ENCODE results near the gene SYS1. TPM values are rescaled to one million over a fixed set of nuclear protein-coding genes. Genes with fewer than 3 reads are reported as not detected.
A peak's percentile ranks its signal among the peaks of the same experiment; 100 is the strongest.

Gene SYS1
- total RNA-seq, 6 donors from 2014 or later: 31.0 to 61.4 (median 50.7) TPM

- H3K9me3 ChIP-seq: no peaks in the 10 kb centered on the region
- no peak for DNase-seq
- no peak for ATAC-seq (ENCODE audit: low FRiP score in 2 of 2)
- no peaks in the 10 kb centered on the region for H3K27me3 ChIP-seq
- H3K27ac ChIP-seq: no peak overlapping the region
- no peaks in the 10 kb centered on the region for H3K36me3 ChIP-seq
- WGBS, 2 donors: 81 to 91% methylated on average over 3 of the region's 3 CpGs
- TF ChIP-seq POLR2AphosphoS5 (IDR thresholded peaks at IDR 0.05) (no peak), POLR2A (IDR thresholded peaks at IDR 0.05) (no peak), EP300 (IDR thresholded peaks at IDR 0.05) (no peak)
- TF ChIP-seq, protein P1, sequence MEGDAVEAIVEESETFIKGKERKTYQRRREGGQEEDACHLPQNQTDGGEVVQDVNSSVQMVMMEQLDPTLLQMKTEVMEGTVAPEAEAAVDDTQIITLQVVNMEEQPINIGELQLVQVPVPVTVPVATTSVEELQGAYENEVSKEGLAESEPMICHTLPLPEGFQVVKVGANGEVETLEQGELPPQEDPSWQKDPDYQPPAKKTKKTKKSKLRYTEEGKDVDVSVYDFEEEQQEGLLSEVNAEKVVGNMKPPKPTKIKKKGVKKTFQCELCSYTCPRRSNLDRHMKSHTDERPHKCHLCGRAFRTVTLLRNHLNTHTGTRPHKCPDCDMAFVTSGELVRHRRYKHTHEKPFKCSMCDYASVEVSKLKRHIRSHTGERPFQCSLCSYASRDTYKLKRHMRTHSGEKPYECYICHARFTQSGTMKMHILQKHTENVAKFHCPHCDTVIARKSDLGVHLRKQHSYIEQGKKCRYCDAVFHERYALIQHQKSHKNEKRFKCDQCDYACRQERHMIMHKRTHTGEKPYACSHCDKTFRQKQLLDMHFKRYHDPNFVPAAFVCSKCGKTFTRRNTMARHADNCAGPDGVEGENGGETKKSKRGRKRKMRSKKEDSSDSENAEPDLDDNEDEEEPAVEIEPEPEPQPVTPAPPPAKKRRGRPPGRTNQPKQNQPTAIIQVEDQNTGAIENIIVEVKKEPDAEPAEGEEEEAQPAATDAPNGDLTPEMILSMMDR (IDR thresholded peaks at IDR 0.05): no peak
- no peak overlapping the region for H3K4me3 ChIP-seq
- no peaks in the 10 kb centered on the region for H3K4me1 ChIP-seq
Measured at GRCh38 chr20:45392733-45393132, 29.8 kb downstream of the SYS1 start.

DNA sequence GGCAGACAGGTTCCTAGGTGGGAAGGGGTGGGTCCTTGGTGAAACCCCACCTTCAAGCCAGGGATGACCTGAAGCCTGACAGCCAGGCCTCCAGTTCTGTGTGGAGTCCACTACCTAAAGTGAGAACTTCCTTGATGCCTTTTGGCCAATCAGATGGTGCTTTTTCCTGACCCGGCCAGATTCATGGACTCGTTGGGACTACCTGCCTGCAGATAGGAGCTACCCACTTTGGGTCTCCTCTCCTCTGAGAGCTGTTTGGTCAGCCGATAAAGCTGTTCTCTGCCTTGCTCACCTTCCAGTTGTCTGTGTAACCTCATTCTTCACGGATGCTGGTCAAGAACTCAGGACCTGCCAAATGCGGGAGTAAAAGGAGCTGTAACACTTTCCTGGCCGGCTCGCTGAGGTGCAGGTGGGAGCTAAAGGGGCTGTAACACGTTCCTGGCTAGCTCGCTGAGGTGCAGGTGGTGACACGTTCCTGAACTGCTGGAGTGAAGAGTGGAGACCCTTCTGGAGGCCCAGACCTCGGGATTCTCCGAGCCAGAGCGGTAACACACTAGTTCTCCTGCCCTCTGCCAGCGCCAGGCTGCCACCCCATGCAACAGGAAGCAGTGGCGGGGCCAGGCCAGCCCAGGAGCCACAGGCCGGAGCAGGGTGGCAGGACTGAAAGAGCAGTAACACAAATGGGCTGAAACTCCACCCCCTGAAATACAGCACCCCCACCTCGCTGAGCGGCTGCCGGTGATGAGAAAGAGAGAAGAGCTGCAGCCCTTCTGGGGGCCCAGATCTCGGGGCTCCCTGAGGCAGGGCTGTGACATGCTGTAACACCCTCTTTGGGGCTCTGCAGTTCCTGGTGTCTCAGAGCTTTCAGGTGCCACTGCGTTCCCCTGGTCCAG lies 31.5 kb downstream of the SYS1 start:
- H3K4me3 ChIP-seq: no peak overlapping the region
- H3K27ac ChIP-seq: no peak overlapping the region
- H3K27me3 ChIP-seq: no peaks in the 10 kb centered on the region
- H3K36me3 ChIP-seq: no peaks in the 10 kb centered on the region
- peak in 1 of 2 donors; percentile 59 for DNase-seq
- WGBS, 2 donors: 92 to 93% methylated on average over 12 to 21 of the region's 21 CpGs
- H3K4me1 ChIP-seq: no peaks in the 10 kb centered on the region
- no peaks in the 10 kb centered on the region for H3K9me3 ChIP-seq
- ATAC-seq (ENCODE audit: low FRiP score in 2 of 2): peak in 1 of 2 donors; percentile 34
- TF ChIP-seq, protein P1 (IDR thresholded peaks at IDR 0.05): no peak
- TF ChIP-seq POLR2A (IDR thresholded peaks at IDR 0.05): no peak
- no peak for TF ChIP-seq EP300 (IDR thresholded peaks at IDR 0.05)
- TF ChIP-seq POLR2AphosphoS5 (IDR thresholded peaks at IDR 0.05): no peak

DNA sequence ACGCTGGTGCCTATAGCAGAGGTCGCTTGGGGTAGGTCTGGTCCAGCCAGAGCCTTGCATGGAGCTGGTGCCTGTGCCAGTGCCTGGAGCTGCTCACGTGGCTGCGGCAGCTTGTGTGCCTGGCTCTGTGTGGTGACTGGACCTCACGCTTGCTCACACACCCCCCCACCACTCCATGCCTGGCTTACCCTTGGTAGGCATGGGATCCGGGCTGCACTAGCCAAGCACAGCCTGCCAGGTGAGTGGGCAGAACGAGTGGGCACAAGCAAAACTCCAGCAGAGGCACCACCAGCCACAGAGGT lies 32.1 kb downstream of the SYS1 start:
- no peaks in the 10 kb centered on the region for H3K4me1 ChIP-seq
- no peaks in the 10 kb centered on the region for H3K27me3 ChIP-seq
- TF ChIP-seq POLR2A (IDR thresholded peaks at IDR 0.05): no peak
- no peak for TF ChIP-seq EP300 (IDR thresholded peaks at IDR 0.05)
- no peak for TF ChIP-seq POLR2AphosphoS5 (IDR thresholded peaks at IDR 0.05)
- TF ChIP-seq, protein P1 (IDR thresholded peaks at IDR 0.05): no peak
- H3K4me3 ChIP-seq: no peak overlapping the region
- no peak overlapping the region for H3K27ac ChIP-seq
- DNase-seq (peak in 1 of 2 donors; percentile 36), ATAC-seq (ENCODE audit: low FRiP score in 2 of 2) (peak in 1 of 2 donors; percentile 19)
- H3K36me3 ChIP-seq: no peaks in the 10 kb centered on the region
- peaks cover 0 to 1% (median 0%) of the 10 kb centered on the region in 4 donors for H3K9me3 ChIP-seq
- 93 to 97% methylated on average over 7 of the region's 7 CpGs for WGBS, 2 donors

- no peaks in the 10 kb centered on the region for H3K36me3 ChIP-seq
- H3K4me1 ChIP-seq: no peaks in the 10 kb centered on the region
- ATAC-seq (ENCODE audit: low FRiP score in 2 of 2): no peak
- no peaks in the 10 kb centered on the region for H3K27me3 ChIP-seq
- H3K4me3 ChIP-seq: no peak overlapping the region
- no peak overlapping the region for H3K27ac ChIP-seq
- WGBS, 2 donors: 98 to 100% methylated on average over 1 of the region's 1 CpG
- no peak for DNase-seq
- no peak for TF ChIP-seq EP300 (IDR thresholded peaks at IDR 0.05)
- TF ChIP-seq POLR2A (IDR thresholded peaks at IDR 0.05): no peak
- no peak for TF ChIP-seq POLR2AphosphoS5 (IDR thresholded peaks at IDR 0.05)
- TF ChIP-seq, protein P1 (IDR thresholded peaks at IDR 0.05): no peak
- H3K9me3 ChIP-seq: peaks cover 0 to 11% (median 8%) of the 10 kb centered on the region in 4 donors
Measured at GRCh38 chr20:45399018-45399417, 36.1 kb downstream of the SYS1 start.
